PC-9 (cell line): Measurements from ENCODE around the gene TBL1XR1.

Source experiments
- EZH2 ChIP-seq: fragments of 200-600 bp; sonication (generic); IDR thresholded peaks from 2 replicates; pipeline ENCODE4 v1.8.0; 2017; ENCODE audit warnings: antibody characterized with exemption, low read depth
- TF ChIP-seq, protein P1 (sequence below): fragments of 200-600 bp; sonication (generic); conservative IDR thresholded peaks from 2 replicates; pipeline ENCODE4 v1.6.1; 2017; ENCODE audit warnings: mixed run types, antibody characterized with exemption, mild to moderate bottlenecking, moderate library complexity

DNA sequence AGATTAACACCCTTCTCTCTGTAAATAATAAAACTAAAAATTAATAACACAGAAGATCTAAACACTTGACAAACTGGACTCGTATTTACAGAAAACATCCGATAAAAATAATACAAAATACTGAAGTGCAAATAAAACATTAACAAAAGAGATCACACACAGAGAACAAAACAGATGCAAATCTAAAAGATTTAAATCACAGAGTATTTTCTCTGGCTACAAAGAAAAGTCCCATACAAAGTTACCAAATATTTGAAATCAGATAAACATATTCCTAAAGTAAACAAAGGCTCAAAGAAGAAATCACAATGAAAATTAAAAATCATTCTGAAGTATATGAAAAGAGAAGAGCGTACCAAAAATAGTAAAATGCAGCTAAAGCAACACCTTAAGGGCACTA, 42.5 kb downstream of the TBL1XR1 start:
- TF ChIP-seq, protein P1, sequence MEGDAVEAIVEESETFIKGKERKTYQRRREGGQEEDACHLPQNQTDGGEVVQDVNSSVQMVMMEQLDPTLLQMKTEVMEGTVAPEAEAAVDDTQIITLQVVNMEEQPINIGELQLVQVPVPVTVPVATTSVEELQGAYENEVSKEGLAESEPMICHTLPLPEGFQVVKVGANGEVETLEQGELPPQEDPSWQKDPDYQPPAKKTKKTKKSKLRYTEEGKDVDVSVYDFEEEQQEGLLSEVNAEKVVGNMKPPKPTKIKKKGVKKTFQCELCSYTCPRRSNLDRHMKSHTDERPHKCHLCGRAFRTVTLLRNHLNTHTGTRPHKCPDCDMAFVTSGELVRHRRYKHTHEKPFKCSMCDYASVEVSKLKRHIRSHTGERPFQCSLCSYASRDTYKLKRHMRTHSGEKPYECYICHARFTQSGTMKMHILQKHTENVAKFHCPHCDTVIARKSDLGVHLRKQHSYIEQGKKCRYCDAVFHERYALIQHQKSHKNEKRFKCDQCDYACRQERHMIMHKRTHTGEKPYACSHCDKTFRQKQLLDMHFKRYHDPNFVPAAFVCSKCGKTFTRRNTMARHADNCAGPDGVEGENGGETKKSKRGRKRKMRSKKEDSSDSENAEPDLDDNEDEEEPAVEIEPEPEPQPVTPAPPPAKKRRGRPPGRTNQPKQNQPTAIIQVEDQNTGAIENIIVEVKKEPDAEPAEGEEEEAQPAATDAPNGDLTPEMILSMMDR = no peak
- TF ChIP-seq EZH2 = no peak
